ENCODE results near the gene ADGRB3.
"Not testable (repeated sequence)": the region's sequence is repeated elsewhere in the genome, so short reads cannot be mapped to it uniquely, and the experiment has no call there.

ADGRB3 gene

DNA sequence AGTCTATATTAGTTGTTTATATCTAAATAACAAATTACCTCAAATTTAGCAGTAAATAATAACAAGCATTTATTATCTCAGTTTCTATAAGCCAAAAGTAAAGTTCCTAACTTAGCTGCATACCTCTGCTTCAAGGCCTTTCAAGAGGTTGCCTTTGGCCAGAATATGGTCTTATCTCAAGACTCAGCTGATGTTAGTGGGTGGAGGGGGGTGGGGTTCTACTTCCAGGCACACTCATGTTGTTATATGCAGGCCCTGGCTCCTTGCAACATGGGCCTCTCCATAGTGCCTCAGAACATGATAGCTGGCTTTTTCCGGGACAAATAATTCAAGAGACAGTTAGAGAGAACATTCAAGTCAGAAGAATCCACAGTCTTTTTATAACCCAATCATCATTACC, 266.0 kb downstream of the ADGRB3 start:
- DNase-seq (ENCODE audit: insufficient read length, low spot score) (no peak), FAIRE-seq (no peak)

DNA sequence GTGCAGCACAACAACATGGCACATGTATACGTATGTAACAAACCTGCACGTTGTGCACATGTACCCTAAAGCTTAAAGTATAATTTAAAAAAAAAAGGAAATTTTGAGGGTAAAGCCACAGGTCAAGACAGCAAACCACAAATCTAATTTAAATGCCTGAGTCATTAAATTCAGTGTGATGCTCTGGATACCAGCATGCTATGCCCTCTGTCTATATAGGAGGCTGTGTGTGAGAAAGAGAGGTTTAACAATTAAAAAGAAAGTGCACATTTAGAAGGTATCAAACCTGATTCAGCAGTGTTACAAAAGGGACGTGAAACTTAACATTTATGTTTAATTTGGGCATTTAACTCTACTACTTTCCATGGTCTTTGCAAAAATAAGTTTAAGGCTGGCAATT, 276.3 kb downstream of the ADGRB3 start:
- no peak for TF ChIP-seq POLR2A (IDR thresholded peaks at IDR 0.05; ENCODE audit: low read depth, low read length)
- DNase-seq (ENCODE audit: insufficient read length, low spot score), result no peak
- no peak for FAIRE-seq

More for the DNA sequence above, 266.0 kb downstream of the ADGRB3 start:
- no peak for TF ChIP-seq POLR2A (IDR thresholded peaks at IDR 0.05; ENCODE audit: low read depth, low read length)

DNA sequence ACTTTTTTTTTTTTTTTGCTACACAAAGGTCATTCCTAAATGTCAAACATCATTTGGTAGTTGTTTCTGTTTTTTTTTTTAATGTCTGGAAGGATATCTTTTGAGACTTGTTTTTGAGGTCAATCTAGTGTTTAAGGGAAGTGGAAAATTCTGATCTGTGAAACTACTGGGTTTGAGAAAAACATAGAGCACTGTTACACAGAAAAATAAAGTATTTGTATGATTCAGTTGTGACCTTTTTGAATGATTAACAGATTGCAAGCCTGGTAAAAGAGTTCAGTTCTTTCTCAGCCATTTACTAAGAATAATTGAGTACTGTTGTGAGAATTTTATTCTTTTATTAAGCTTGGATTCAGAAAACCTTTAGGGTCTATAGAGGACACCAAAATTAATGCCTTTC, 276.7 kb downstream of the ADGRB3 start:
- TF ChIP-seq POLR2A (IDR thresholded peaks at IDR 0.05; ENCODE audit: low read depth, low read length), result no peak
- no peak for FAIRE-seq
- DNase-seq (ENCODE audit: insufficient read length, low spot score), result no peak

DNA sequence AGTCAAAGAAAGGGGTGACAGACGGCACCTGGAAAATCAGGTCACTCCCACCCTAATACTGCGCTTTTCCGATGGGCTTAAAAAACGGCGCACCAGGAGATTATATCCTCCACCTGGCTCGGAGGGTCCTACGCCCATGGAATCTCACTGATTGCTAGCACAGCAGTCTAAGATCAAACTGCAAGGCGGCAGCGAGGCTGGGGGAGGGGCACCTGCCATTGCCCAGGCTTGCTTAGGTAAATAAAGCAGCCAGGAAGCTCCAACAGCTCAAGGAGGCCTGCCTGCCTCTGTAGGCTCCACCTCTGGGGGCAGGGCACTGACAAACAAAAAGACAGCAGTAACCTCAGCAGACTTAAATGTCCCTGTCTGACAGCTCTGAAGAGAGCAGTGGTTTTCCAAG, 277.7 kb downstream of the ADGRB3 start:
- FAIRE-seq; DNase-seq (ENCODE audit: insufficient read length, low spot score): not testable (repeated sequence)

DNA sequence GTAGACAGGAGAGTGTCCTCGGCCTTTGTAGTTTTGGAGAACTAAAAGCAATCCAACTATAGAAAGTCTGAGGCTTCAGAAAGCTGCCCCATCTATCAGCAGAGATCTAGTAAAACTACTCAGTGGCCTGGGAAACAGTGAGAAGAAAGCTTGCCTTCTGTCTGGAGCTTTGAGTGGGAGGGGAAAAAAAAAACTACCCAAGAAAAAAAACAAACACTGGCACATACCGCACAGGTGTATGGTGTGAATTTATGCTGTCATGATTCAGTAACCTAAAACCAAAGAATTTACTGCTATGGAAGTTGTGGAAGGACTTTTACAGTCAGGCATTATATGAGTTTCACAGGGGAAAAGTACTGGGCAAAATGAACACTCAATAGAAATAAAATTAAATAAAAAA, 280.5 kb downstream of the ADGRB3 start:
- FAIRE-seq (no peak), DNase-seq (ENCODE audit: insufficient read length, low spot score) (no peak)
- no peak for TF ChIP-seq POLR2A (IDR thresholded peaks at IDR 0.05; ENCODE audit: low read depth, low read length)

DNA sequence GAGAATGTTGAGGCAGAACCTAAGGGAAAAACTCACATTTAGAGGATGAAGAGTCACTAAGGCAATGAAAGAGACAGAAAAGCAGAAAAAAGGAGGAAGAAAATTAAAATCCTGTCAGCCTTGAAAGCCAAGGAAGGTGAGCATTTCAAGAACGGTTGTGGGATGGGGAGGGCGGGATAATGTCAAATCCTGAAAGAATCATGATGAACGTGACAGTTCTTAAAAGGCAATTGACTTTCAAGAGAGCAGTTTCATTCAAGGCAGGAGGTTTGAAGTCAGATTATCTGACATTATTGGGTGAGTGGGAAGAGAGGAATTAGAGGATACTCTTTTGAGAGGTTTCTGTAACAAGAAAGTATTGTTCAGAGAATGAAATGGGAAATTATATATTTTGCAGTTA, 284.5 kb downstream of the ADGRB3 start:
- FAIRE-seq (no peak), DNase-seq (ENCODE audit: insufficient read length, low spot score) (no peak)
- no peak for TF ChIP-seq POLR2A (IDR thresholded peaks at IDR 0.05; ENCODE audit: low read depth, low read length)

DNA sequence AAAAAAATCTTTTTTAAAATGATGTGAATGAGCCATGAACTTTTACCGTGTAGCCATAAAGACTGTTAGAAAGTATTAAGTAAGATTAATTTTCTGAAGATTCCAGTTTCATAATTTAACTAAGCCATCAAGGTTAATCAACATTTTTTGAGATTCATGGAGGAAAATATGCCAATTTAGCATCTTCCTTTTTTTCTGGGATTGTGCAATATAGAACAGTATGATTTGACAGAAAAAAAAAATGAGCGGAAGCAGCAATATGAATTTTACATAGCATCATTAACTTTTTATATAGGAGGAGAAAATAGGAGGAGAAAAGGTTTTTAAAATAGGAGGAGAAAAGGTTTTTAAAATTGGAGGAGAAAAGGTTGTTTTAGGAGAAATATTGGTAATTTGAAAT, 306.3 kb downstream of the ADGRB3 start:
- no peak for TF ChIP-seq POLR2A (IDR thresholded peaks at IDR 0.05; ENCODE audit: low read depth, low read length)
- DNase-seq (ENCODE audit: insufficient read length, low spot score) (no peak), FAIRE-seq (no peak)

DNA sequence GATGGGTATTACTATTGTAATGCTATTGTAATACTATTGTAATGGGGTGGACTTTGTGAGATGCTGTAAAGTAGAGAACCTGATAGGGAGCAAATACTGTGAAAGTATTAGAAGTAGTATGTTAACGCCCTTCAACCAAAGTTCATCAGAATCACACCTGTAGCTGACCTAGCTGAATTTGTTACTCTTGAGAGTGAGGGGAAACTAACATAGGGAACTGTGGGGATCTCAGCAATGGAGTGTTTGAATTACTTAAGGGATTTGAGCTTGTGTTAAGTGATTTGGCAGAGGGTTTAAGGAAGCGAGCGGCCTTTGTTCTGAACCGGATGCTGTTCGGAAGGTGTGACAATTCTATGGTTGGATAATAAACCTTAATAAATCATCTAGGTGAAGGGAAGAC, 312.6 kb downstream of the ADGRB3 start:
- FAIRE-seq (no peak), DNase-seq (ENCODE audit: insufficient read length, low spot score) (no peak)
- TF ChIP-seq POLR2A (IDR thresholded peaks at IDR 0.05; ENCODE audit: low read depth, low read length), result no peak

DNA sequence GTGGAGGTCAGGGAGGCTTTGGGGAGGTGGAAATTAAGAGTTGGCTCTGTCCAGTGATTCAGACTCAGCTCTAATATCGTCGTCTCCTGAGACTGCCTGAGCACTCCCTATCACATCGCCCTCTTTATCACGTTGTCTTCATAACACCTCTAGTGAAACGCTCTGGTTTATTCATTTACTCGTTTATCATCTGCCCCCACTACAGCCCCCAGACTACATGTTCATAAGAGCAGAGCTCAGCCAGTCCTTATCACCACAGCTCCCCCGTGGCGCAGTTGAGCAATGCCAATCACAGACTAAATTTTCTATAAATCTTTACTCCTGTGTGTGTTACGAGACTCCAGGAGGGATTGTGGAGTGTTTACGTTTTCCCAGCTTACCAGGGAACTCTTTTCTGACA, 316.2 kb downstream of the ADGRB3 start:
- DNase-seq (ENCODE audit: insufficient read length, low spot score) (no peak), FAIRE-seq (no peak)
- TF ChIP-seq POLR2A (IDR thresholded peaks at IDR 0.05; ENCODE audit: low read depth, low read length), result no peak

DNA sequence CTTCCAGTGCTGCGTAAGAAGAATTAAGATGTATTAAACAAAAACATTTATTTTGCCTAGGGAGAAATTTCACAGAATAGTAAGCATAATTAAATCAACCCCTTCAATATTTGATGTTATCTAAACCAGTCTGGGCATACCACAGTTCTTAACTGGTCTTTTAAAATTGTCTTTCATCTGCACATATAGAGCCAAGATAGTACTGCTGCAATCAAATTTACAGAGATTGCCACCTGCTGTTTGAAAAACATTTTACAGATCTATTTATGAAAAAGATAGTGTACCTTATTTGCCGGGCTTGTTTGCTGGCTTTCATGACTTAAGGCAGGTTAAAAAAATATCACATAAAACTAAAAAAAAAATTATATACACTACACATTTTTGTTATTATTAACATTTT, 323.2 kb downstream of the ADGRB3 start:
- FAIRE-seq, result no peak
- DNase-seq (ENCODE audit: insufficient read length, low spot score), result no peak
- TF ChIP-seq POLR2A (IDR thresholded peaks at IDR 0.05; ENCODE audit: low read depth, low read length), result no peak

DNA sequence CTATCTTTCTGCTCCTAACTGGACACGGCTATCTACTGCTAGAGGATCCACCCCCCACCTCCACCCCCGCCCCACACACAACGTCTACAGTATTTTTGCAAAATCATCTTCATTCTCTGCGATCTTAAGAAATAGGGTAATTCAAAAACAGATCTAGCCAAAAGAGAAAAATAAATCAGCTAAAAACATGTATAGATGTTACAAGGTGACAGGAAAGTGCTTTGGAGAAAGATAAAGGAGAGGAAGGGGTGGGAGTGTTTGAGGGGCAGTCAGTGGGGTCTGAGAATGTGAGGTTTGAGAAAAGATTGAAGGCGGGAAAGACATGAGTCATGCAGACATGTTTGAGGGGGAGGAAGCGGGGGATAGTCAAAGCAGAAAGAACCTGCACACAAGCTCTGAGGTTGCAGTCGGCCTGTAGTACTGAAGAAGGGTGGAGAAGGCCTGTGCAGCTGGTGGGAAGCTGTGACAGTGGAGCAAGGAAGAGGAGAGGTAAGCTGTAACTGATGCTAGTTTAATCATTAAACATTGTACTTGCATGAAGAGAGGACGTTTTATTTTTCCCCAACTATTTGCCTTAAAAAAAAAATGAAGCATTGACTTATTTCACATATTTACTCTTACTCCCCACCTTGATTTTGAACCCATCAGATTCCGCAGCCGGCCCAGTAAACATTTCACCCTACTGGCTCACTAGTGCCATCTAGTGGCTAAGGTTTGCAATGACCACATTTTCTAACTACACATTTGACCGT, 332.6 kb downstream of the ADGRB3 start:
- peak; percentile 12 for DNase-seq (ENCODE audit: insufficient read length, low spot score)
- peak; percentile 94 for FAIRE-seq
- TF ChIP-seq POLR2A (IDR thresholded peaks at IDR 0.05; ENCODE audit: low read depth, low read length), result no peak

DNA sequence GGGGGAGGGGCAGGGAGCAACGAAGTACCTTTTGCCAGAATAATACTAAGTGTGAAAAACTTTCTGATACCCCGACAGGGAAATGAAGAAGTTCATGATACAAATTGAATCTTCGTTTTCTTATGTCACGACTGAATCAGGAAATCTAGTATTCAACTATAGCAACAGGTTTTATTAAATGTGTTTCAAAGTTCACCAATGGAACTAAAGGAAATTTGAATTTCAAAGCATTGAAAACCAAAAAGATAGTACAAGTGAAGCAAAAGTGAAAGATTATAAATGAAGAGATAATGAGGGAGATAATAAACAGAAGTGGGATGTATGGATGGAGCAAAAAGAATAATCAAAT, 333.2 kb downstream of the ADGRB3 start:
- DNase-seq (ENCODE audit: insufficient read length, low spot score) (no peak), FAIRE-seq (no peak)
- TF ChIP-seq POLR2A (IDR thresholded peaks at IDR 0.05; ENCODE audit: low read depth, low read length), result no peak

DNA sequence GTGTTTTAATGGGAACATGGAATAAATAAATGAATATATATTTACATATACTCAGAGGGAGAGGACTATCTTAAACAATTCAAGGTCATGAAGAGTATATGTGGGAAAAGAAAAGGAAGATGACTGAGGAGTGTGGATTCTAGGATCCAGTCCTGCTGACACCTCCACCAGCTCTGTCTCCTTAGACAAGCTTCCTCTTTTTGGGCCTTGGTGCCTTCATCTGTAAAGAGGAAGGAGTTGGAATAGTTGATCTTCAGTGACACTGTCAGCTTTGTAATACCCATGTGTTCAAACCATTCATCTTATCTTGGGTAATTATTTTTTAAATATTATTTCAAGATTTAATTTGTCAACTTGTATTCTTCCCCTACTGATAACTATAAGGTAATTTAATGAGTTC, 338.0 kb downstream of the ADGRB3 start:
- no peak for TF ChIP-seq POLR2A (IDR thresholded peaks at IDR 0.05; ENCODE audit: low read depth, low read length)
- no peak for FAIRE-seq

DNA sequence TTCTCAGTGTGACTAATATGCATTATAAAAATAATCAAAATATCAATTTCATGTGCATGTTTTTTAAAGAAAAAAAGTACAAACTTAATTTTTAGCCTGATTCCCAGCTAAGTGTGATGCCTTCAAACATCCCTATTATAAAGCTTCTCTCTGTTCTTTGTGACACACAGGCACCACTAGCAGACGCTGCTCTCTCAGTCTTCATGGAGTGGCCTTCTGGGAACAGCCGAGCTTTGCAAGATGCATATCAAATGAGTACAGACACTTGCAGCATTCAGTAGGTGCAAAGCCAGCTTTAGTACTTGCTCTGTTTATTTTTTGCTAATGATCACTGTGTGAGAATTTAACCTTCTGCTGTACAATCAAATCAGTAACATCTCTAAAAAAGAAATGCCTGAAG, 340.0 kb downstream of the ADGRB3 start:
- TF ChIP-seq POLR2A (IDR thresholded peaks at IDR 0.05; ENCODE audit: low read depth, low read length), result no peak
- FAIRE-seq (no peak), DNase-seq (ENCODE audit: insufficient read length, low spot score) (no peak)

More for the DNA sequence above, 338.0 kb downstream of the ADGRB3 start:
- no peak for DNase-seq (ENCODE audit: insufficient read length, low spot score)

DNA sequence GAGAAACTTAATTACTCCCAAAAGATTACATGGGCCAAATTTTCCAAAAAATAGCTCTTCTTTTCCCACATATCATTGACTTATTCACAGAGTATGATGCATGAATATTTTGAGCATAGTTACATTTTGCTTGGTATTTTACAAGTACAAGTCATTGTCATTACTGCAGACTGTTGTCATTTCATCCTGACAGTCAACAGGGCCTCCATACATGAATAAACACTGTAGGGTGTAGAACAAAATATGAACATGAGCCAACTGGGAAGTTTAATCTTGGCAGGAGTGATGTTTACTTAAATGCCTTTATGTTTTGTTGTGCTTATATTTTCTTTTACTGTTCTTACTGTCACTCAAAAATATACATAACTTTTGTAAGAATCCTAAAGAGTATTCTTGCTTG, 340.7 kb downstream of the ADGRB3 start:
- no peak for FAIRE-seq
- no peak for DNase-seq (ENCODE audit: insufficient read length, low spot score)
- no peak for TF ChIP-seq POLR2A (IDR thresholded peaks at IDR 0.05; ENCODE audit: low read depth, low read length)

DNA sequence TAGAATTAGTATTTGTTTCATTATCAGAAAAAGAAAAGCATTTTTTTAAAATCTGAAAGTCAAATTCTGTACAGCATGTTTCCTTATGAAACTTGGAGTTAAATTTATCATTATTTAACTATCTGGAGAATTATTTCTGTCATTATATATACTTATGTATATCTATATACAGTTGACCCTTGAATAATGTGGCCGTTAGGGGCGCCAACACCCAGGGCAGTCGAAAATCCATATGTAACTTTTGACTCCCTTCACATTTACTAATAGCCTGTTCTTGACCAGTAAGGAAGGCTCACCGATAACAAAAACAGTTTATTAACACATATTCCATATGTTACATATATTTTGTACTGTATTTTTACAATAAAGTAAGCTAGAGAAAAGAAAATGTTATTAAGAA, 341.2 kb downstream of the ADGRB3 start:
- no peak for FAIRE-seq
- TF ChIP-seq POLR2A (IDR thresholded peaks at IDR 0.05; ENCODE audit: low read depth, low read length), result no peak
- DNase-seq (ENCODE audit: insufficient read length, low spot score), result no peak

Measured in H54 (cell line).